GM12865 (cell line): ENCODE data around the gene XRRA1.
"Not testable (repeated sequence)": the region's sequence is repeated elsewhere in the genome, so short reads cannot be mapped to it uniquely, and the experiment has no call there.

Source experiments
- DNase-seq: peaks from one replicate; pipeline ENCODE4 v3.0.0; 2010; ENCODE audit warnings: low read depth
- H3K4me3 ChIP-seq: 2 replicates; pipeline ENCODE4 v1.5.1; 2011; ENCODE audit warnings: mild to moderate bottlenecking, low read depth, low read length, control low read depth
- TF ChIP-seq, protein P1 (sequence below): IDR thresholded peaks from 2 replicates; pipeline ENCODE4 v1.5.1; 2011; ENCODE audit warnings: low read length, control low read depth, low read depth, inconsistent platforms; ENCODE audit not compliant: insufficient read depth; ENCODE audit errors: missing control alignments

Gene XRRA1, protein sequence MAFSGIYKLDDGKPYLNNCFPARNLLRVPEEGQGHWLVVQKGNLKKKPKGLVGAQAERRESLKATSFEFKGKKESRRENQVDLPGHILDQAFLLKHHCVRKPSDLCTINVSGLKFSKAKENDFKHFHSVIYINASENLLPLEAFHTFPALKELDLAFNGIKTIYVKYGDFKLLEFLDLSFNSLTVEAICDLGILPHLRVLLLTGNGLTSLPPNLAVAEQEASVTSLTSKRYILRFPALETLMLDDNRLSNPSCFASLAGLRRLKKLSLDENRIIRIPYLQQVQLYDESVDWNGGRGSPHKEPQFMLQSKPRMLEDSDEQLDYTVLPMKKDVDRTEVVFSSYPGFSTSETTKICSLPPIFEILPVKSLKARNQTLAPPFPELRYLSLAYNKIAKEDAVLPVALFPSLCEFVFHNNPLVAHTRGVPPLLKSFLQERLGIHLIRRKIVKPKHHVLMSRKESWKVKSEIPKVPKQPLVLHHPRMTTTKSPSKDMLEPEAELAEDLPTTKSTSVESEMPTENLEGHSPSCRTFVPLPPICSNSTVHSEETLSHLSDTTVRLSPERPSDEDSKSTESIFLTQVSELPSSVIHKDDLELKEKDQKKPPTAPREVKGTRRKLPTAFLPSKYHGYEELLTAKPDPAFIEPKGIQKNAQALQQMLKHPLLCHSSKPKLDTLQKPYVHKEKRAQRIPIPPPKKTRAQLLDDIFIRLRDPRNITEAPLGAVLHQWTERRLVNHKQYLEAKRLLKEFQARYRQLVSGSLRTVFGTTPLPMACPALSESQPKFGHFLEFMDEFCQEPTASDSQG

DNA sequence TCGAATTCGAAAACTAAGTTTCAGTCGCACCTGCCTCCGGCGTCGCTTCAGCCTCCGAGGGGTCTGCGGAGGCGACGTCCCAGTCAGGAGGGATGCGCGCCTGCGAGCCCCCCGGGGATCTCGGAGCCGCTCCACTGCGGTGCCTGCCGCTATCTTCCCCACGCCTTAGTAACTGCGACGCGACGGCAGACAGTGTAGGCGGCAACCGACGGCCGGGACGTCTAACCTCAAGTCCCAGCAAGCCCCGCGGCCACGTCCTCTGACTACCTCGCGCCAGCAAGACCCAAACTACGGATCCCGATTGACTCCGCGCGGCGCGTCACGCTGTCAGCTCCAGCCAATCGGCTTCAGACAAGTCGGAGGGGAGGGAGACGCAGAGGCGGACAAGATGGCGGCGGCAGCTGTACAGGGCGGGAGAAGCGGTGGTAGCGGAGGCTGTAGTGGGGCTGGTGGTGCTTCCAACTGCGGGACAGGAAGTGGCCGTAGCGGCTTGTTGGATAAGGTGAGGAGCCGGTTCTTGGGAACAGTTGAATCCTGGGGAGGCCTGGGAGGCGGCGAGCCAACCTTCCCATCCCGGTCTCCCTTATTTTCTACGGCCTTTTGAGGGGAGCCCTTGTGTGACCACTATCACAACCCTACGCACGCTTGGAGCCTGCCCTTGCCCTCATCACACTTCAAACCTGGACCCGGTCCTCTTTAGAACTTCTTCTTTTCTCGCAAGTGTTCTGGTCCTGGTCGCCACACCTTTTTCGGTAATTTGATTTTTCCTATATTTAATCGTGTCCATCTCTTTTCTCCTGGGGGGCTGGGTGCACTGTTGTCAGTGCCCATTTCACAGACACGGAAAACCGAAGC is at the start of gene XRRA1, which contains the start of gene SPCS2:
TSS of gene XRRA1 (minus strand) at position 194 of the 855 bp plus-strand sequence. CDS start 8,213 bp downstream, outside the sequence.
TSS of gene SPCS2 (plus strand) at position 369 of the 855 bp plus-strand sequence. CDS start at position 389, 20 bp downstream.
- peak; percentile 99 for DNase-seq
- H3K4me3 ChIP-seq = peak within 1 kb of the TSS; percentile 89
- TF ChIP-seq, protein P1, sequence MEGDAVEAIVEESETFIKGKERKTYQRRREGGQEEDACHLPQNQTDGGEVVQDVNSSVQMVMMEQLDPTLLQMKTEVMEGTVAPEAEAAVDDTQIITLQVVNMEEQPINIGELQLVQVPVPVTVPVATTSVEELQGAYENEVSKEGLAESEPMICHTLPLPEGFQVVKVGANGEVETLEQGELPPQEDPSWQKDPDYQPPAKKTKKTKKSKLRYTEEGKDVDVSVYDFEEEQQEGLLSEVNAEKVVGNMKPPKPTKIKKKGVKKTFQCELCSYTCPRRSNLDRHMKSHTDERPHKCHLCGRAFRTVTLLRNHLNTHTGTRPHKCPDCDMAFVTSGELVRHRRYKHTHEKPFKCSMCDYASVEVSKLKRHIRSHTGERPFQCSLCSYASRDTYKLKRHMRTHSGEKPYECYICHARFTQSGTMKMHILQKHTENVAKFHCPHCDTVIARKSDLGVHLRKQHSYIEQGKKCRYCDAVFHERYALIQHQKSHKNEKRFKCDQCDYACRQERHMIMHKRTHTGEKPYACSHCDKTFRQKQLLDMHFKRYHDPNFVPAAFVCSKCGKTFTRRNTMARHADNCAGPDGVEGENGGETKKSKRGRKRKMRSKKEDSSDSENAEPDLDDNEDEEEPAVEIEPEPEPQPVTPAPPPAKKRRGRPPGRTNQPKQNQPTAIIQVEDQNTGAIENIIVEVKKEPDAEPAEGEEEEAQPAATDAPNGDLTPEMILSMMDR = no peak

GRCh38 chr11:74992852-74993251 is 44.0 kb upstream of the XRRA1 start:
- peak; percentile 79 for DNase-seq
- H3K4me3 ChIP-seq = no peak overlapping the region
- TF ChIP-seq, protein P1 = no peak

GRCh38 chr11:74990941-74991340 is 42.0 kb upstream of the XRRA1 start:
- H3K4me3 ChIP-seq = peak overlapping the region; percentile 93
- no peak for DNase-seq
- TF ChIP-seq, protein P1 = no peak

DNA sequence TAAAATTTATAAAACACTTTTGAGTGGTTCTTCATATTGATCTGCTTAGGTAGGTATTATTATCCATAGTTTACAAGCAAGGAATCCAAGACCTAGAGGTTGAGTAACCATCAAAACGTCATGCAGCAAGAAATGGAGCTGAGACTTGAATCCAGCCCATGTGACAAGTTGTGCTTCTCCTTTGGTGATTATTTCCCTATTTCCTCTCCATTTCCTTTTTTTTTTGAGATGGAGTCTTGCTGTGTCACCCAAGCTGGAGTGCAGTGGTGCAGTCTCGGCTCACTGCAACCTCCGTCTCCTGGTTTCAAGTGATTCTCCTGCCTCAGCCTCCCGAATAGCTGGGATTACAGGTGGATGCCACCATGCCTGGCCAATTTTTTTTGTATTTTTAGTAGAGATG is 41.3 kb upstream of the XRRA1 start:
- not testable (repeated sequence) for DNase-seq
- peak overlapping the region; percentile 93 for H3K4me3 ChIP-seq

- DNase-seq = peak; percentile 40
- TF ChIP-seq, protein P1 = no peak
- H3K4me3 ChIP-seq = peak overlapping the region; percentile 93
These were observed 40.4 kb upstream of the XRRA1 start for GRCh38 chr11:74989260-74989638.

- peak within 1 kb of the TSS; percentile 93 for H3K4me3 ChIP-seq
- TF ChIP-seq, protein P1 = no peak
- DNase-seq = peak; percentile 93
These were observed 39.8 kb upstream of the XRRA1 start, which contains the start of gene NEU3 for GRCh38 chr11:74988541-74989259. NEU3 (plus strand) TSS chr11:74988933; CDS start chr11:74989061, 128 bp downstream.
